ENCODE results near the gene BRD1.

DNA sequence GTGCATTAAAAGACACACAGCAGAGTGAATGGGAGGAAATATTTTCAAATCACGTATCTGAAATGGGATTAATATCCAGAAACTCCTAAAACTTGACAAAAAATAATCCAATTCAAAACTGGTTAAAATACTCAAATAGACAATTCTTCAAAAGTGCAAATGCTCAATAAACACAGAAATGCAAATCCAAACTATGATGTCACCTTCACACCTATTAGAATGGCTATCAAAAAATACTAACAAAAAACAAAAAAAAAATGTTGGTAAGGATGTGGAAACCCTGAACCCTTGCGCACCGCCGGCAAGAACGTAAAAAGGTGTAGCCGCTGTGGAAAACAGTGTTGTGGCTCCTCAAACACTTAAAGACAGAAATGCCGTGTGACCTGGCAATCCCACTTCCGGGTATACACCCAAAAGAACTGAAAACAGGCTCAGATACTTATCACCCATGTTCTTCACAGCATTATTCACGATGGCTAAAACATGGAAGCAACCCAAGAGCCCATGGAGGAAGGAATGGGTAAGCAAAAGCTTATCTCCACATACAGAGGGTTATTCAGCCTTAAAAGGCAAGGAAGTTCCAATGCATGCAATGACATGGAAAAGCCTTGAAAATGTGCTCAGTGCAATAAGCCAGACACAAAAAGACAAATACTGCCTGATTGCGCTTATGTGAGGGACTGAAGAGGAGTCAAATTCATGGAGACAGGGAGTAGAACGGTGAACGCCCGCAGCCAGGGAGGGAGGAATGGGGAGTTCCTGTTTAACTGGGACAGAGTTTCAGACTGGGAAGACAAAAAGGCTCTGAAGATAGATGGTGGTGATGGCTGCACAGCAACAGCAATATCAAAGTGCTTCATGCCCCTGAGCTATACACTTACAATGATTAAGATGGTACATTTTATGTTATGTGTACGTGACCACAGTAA lies 19.6 kb downstream of the BRD1 start:
- TF ChIP-seq, protein P1, sequence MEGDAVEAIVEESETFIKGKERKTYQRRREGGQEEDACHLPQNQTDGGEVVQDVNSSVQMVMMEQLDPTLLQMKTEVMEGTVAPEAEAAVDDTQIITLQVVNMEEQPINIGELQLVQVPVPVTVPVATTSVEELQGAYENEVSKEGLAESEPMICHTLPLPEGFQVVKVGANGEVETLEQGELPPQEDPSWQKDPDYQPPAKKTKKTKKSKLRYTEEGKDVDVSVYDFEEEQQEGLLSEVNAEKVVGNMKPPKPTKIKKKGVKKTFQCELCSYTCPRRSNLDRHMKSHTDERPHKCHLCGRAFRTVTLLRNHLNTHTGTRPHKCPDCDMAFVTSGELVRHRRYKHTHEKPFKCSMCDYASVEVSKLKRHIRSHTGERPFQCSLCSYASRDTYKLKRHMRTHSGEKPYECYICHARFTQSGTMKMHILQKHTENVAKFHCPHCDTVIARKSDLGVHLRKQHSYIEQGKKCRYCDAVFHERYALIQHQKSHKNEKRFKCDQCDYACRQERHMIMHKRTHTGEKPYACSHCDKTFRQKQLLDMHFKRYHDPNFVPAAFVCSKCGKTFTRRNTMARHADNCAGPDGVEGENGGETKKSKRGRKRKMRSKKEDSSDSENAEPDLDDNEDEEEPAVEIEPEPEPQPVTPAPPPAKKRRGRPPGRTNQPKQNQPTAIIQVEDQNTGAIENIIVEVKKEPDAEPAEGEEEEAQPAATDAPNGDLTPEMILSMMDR (IDR thresholded peaks at IDR 0.05; ENCODE audit: insufficient read depth, low read depth, low read length) = no peak
- TF ChIP-seq EZH2 (IDR thresholded peaks at IDR 0.05; ENCODE audit: insufficient read depth, low read length) = no peak

All from astrocyte (in vitro differentiated cells and primary cell).